Astrocyte (in vitro differentiated cells and primary cell): ENCODE data around the gene TTC1. TPM values are rescaled to one million over a fixed set of nuclear protein-coding genes. Genes with fewer than 3 reads are reported as not detected.

Experiments used
- DNase-seq: peaks from one replicate; pipeline ENCODE4 v3.0.0-alpha.2; 2010; ENCODE audit warnings: low read depth
- FAIRE-seq: peaks from 2 replicates; lab custom pipeline; 2011; peaks lifted over from hg19 to GRCh38; lab: Jason Lieb, UNC
- H2AFZ ChIP-seq: 2 replicates; pipeline ENCODE4 v1.6.0; 2012; ENCODE audit warnings: low read depth, low read length, inconsistent platforms
- H3K27ac ChIP-seq: 2 replicates; pipeline ENCODE4 v1.5.1; 2011; ENCODE audit warnings: low read depth, low read length, inconsistent platforms
- H3K27me3 ChIP-seq: 2 replicates; pipeline ENCODE4 v1.6.0; 2011; ENCODE audit warnings: low read length, inconsistent platforms; ENCODE audit not compliant: insufficient read depth
- H3K36me3 ChIP-seq: 2 replicates; pipeline ENCODE4 v1.5.1; 2011; ENCODE audit warnings: low read length, inconsistent platforms; ENCODE audit not compliant: insufficient read depth
- H3K4me1 ChIP-seq: 2 replicates; pipeline ENCODE4 v1.5.1; 2011; ENCODE audit warnings: low read length, inconsistent platforms; ENCODE audit not compliant: insufficient read depth
- H3K4me2 ChIP-seq: 2 replicates; pipeline ENCODE4 v1.6.0; 2012; ENCODE audit warnings: low read length, inconsistent platforms
- H3K4me3 ChIP-seq: 2 replicates; pipeline ENCODE4 v1.5.1; 2011; ENCODE audit warnings: low read depth, mild to moderate bottlenecking, low read length, inconsistent platforms; ENCODE audit not compliant: insufficient read depth
- H3K79me2 ChIP-seq: 2 replicates; pipeline ENCODE4 v1.6.0; 2012; ENCODE audit warnings: mild to moderate bottlenecking, low read length, inconsistent platforms; ENCODE audit not compliant: insufficient read depth
- H3K9ac ChIP-seq: 2 replicates; pipeline ENCODE4 v1.6.0; 2012; ENCODE audit warnings: mild to moderate bottlenecking, low read length, inconsistent platforms
- H3K9me3 ChIP-seq: 2 replicates; pipeline ENCODE4 v1.5.1; 2012; ENCODE audit warnings: low read depth, mild to moderate bottlenecking, low read length, inconsistent platforms; ENCODE audit not compliant: insufficient read depth
- H4K20me1 ChIP-seq: 2 replicates; pipeline ENCODE4 v1.6.0; 2012; ENCODE audit warnings: low read length, inconsistent platforms; ENCODE audit not compliant: insufficient read depth
- H3K27ac Mint-ChIP-seq: one replicate; pipeline ENCODE4 v1.8.0; 2021; ENCODE audit warnings: mild to moderate bottlenecking, mixed read lengths; ENCODE audit not compliant: unreplicated experiment
- H3K27me3 Mint-ChIP-seq: one replicate; pipeline ENCODE4 v1.8.0; 2021; ENCODE audit warnings: low read depth, mixed read lengths; ENCODE audit not compliant: unreplicated experiment
- H3K36me3 Mint-ChIP-seq: one replicate; pipeline ENCODE4 v1.8.0; 2021; ENCODE audit warnings: low read depth, mixed read lengths; ENCODE audit not compliant: unreplicated experiment
- H3K4me1 Mint-ChIP-seq: one replicate; pipeline ENCODE4 v1.8.0; 2021; ENCODE audit warnings: low read depth, mixed read lengths; ENCODE audit not compliant: unreplicated experiment
- H3K4me3 Mint-ChIP-seq: one replicate; pipeline ENCODE4 v1.8.0; 2021; ENCODE audit warnings: mild to moderate bottlenecking, moderate library complexity, mixed read lengths; ENCODE audit not compliant: unreplicated experiment
- H3K9me3 Mint-ChIP-seq: one replicate; pipeline ENCODE4 v1.8.0; 2021; ENCODE audit warnings: mild to moderate bottlenecking, mixed read lengths; ENCODE audit not compliant: unreplicated experiment
- EZH2 ChIP-seq: IDR thresholded peaks from 2 replicates; pipeline ENCODE4 v1.6.1; 2012; ENCODE audit warnings: mild to moderate bottlenecking, low read length, inconsistent platforms; ENCODE audit not compliant: insufficient read depth
- total RNA-seq: library from RNA; stranded (reverse); gene quantifications from 2 replicates; pipeline ENCODE4 v1.2.1, GENCODE V29; 2021
- TF ChIP-seq, protein P1 (sequence below): IDR thresholded peaks from 2 replicates; pipeline ENCODE4 v1.5.1; 2011; ENCODE audit warnings: low read depth, mild to moderate bottlenecking, inconsistent platforms, low read length, moderate library complexity; ENCODE audit not compliant: insufficient read depth

Gene TTC1
- total RNA-seq, 1 donor from 2014 or later = 61.2 TPM

DNA sequence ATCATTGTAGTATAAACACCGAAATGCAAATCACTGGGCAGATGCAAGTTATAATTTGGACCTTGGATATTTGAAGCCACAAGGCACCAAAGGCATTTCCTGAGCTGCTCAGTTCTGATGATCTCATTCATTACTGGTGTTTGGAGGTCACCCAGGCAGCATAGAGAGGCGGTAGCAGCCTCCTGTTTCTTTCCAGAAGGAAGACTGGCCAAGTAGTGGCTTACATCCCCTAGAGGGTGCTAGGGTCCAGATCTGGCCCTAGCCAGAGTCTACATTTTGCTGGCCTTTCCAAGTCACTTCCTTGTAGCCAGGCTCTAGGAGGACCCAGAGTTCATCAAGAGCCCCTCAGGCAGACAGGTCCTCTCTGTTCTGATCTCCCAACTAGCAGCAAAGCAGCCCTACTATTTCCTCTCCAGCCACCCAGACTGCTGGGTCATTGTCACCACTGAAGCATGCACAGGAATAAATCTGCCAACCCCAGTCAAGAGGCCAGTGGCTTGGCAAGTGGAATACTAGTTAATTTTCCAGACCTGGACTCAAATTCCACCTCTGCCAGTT lies 33.4 kb upstream of the TTC1 start:
- Histone ChIP-seq H3K4me2 (peak overlapping the region; percentile 69), H4K20me1 (no peaks in the 10 kb centered on the region), H2AFZ (peak overlapping the region; percentile 58), H3K9ac (no peak overlapping the region), H3K9me3 (no peaks in the 10 kb centered on the region), H3K4me1 (peaks cover 28% of the 10 kb centered on the region), H3K79me2 (no peaks in the 10 kb centered on the region), H3K27me3 (no peaks in the 10 kb centered on the region), H3K4me3 (no peak overlapping the region), H3K36me3 (no peaks in the 10 kb centered on the region), H3K27ac (peak overlapping the region; percentile 77)
- Mint-ChIP-seq H3K27ac (peak overlapping the region; percentile 97), H3K4me3 (no peak overlapping the region), H3K4me1 (peaks cover 20% of the 10 kb centered on the region), H3K27me3 (peaks cover 50% of the 10 kb centered on the region), H3K9me3 (peaks cover 9% of the 10 kb centered on the region), H3K36me3 (peaks cover 2% of the 10 kb centered on the region)
- DNase-seq = peak; percentile 98
- peak; percentile 99 for FAIRE-seq
- TF ChIP-seq EZH2 = no peak
- TF ChIP-seq, protein P1, sequence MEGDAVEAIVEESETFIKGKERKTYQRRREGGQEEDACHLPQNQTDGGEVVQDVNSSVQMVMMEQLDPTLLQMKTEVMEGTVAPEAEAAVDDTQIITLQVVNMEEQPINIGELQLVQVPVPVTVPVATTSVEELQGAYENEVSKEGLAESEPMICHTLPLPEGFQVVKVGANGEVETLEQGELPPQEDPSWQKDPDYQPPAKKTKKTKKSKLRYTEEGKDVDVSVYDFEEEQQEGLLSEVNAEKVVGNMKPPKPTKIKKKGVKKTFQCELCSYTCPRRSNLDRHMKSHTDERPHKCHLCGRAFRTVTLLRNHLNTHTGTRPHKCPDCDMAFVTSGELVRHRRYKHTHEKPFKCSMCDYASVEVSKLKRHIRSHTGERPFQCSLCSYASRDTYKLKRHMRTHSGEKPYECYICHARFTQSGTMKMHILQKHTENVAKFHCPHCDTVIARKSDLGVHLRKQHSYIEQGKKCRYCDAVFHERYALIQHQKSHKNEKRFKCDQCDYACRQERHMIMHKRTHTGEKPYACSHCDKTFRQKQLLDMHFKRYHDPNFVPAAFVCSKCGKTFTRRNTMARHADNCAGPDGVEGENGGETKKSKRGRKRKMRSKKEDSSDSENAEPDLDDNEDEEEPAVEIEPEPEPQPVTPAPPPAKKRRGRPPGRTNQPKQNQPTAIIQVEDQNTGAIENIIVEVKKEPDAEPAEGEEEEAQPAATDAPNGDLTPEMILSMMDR = peak; percentile 68

DNA sequence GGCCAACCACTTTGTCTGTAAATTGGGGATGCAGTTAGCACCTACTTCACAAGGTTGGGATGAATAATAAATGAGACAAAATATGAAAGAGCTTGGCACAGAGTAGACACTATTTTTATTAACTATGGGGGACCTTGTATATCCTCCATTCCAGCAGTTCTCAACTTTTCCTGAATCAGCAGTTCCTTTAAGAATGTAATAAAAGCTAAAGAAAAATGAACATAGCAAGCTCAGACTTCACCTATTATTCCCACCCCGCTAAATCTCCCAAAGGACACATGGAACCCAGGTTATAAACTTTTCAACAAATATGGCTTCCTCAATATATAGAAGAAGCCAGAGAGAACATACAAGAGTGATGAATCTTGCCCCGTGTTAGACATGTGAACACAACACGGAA lies 32.0 kb upstream of the TTC1 start:
- Mint-ChIP-seq H3K27me3 (peaks cover 43% of the 10 kb centered on the region), H3K27ac (peak overlapping the region; percentile 34)

DNA sequence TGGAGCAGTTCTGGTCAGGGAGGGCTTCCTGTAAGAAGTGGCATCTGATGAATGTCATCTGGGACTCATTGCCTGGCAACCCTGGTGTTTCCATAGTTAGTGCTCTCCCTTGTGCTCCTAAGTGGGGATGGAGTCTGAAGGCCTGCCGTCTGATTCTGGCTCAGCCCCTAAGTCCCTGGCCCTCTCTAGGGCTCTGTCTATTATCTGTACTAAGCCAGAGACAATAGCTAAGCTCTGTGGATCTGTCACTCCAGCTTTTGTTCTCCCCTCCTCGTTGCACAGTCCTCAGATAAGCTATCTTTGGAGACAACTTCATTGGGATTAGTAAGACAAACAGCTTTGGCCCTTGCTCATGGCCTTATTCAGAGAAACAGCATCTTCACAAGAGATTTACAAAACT lies 30.6 kb upstream of the TTC1 start:
- H2AFZ ChIP-seq = no peak overlapping the region
- TF ChIP-seq, protein P1 = no peak
- no peak for TF ChIP-seq EZH2
- no peaks in the 10 kb centered on the region for H3K36me3 ChIP-seq
- no peaks in the 10 kb centered on the region for H3K79me2 ChIP-seq
- H3K27ac ChIP-seq = no peak overlapping the region
- no peak overlapping the region for H3K4me2 ChIP-seq
- no peak overlapping the region for H3K4me3 ChIP-seq
- Mint-ChIP-seq H3K27ac (no peak overlapping the region), H3K4me1 (peaks cover 20% of the 10 kb centered on the region), H3K4me3 (no peak overlapping the region), H3K9me3 (no peaks in the 10 kb centered on the region), H3K36me3 (no peaks in the 10 kb centered on the region), H3K27me3 (peaks cover 35% of the 10 kb centered on the region)
- no peaks in the 10 kb centered on the region for H3K27me3 ChIP-seq
- no peak for DNase-seq
- no peak for FAIRE-seq
- peaks cover 25% of the 10 kb centered on the region for H3K4me1 ChIP-seq
- H3K9ac ChIP-seq = no peak overlapping the region
- no peaks in the 10 kb centered on the region for H3K9me3 ChIP-seq
- no peaks in the 10 kb centered on the region for H4K20me1 ChIP-seq

More for the DNA sequence above, 32.0 kb upstream of the TTC1 start:
- no peaks in the 10 kb centered on the region for H3K27me3 ChIP-seq
- no peak overlapping the region for H3K4me2 ChIP-seq
- H3K36me3 ChIP-seq = no peaks in the 10 kb centered on the region
- FAIRE-seq = no peak
- H3K9me3 Mint-ChIP-seq = peaks cover 4% of the 10 kb centered on the region
- no peaks in the 10 kb centered on the region for H3K79me2 ChIP-seq
- H3K36me3 Mint-ChIP-seq = peaks cover 2% of the 10 kb centered on the region
- peaks cover 20% of the 10 kb centered on the region for H3K4me1 ChIP-seq
- H2AFZ ChIP-seq = no peak overlapping the region
- DNase-seq = no peak
- H3K4me3 ChIP-seq = no peak overlapping the region
- no peak overlapping the region for H3K9ac ChIP-seq
- no peak overlapping the region for H3K27ac ChIP-seq
- H4K20me1 ChIP-seq = no peaks in the 10 kb centered on the region
- H3K4me3 Mint-ChIP-seq = no peak overlapping the region
- H3K4me1 Mint-ChIP-seq = peaks cover 15% of the 10 kb centered on the region
- no peaks in the 10 kb centered on the region for H3K9me3 ChIP-seq
- TF ChIP-seq EZH2 = no peak
- TF ChIP-seq, protein P1 = no peak
